ENCODE results near the gene PGGT1B.

DNA sequence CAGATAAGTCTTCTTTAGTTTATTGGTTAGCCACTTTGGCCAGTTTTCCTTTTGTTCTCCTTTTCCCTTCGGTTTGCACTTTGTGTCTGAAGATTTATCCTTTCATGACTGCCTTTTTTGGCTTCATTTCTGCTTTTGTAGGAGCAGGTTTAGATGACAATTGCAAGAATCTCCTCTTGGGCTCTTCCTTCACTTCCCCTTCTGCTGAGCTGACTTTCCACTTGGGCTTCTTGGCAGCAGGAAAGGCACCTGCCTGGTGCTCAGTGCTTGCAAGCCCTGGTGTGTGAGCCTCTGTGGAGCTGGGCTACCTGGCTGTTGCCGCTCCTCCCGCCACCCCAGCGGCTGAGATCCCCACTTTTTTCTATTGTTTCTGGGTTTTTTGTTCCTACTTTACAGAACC lies 26.4 kb upstream of the PGGT1B start:
- TF ChIP-seq YY1 (IDR thresholded peaks at IDR 0.05; ENCODE audit: insufficient read depth, insufficient read length) (no peak), ZNF274 (IDR thresholded peaks at IDR 0.05; ENCODE audit: low read depth, low read length) (no peak)

All from NT2/D1 (cell line).